NK-92 (cell line): ENCODE results near the gene YBX1.

Source experiments
- DNase-seq: peaks from one replicate; lab custom pipeline; 2025; ENCODE audit not compliant: unreplicated experiment; lab: John Stamatoyannopoulos, UW

Gene YBX1

GRCh38 chr1:42734201-42735035, 52.2 kb downstream of the YBX1 start:
- DNase-seq = no peak

GRCh38 chr1:42735056-42735455, 52.8 kb downstream of the YBX1 start:
- DNase-seq = no peak

- no peak for DNase-seq
Observed at GRCh38 chr1:42735477-42736105, 53.4 kb downstream of the YBX1 start.

GRCh38 chr1:42736152-42736551, 53.9 kb downstream of the YBX1 start:
- DNase-seq = no peak

GRCh38 chr1:42736571-42737200, 54.5 kb downstream of the YBX1 start:
- DNase-seq = no peak

- no peak for DNase-seq
Observed at GRCh38 chr1:42737257-42737656, 55.0 kb downstream of the YBX1 start.

GRCh38 chr1:42737986-42738677, 55.9 kb downstream of the YBX1 start:
- DNase-seq = no peak

- no peak for DNase-seq
Observed at GRCh38 chr1:42738678-42739226, 56.5 kb downstream of the YBX1 start.

GRCh38 chr1:42739753-42740700, 57.8 kb downstream of the YBX1 start, which contains the start of gene CLDN19:
Gene CLDN19 (minus strand): TSS chr1:42740236. CDS start chr1:42740063, 173 bp downstream.
- DNase-seq = no peak

- DNase-seq = no peak
Observed at GRCh38 chr1:42740851-42741580, 58.8 kb downstream of the YBX1 start.

GRCh38 chr1:42741706-42742105, 59.5 kb downstream of the YBX1 start:
- no peak for DNase-seq

- no peak for DNase-seq
Observed at GRCh38 chr1:42742141-42742540, 59.9 kb downstream of the YBX1 start.

GRCh38 chr1:42742617-42743316, 60.5 kb downstream of the YBX1 start:
- no peak for DNase-seq

GRCh38 chr1:42743317-42744147, 61.3 kb downstream of the YBX1 start:
- DNase-seq = no peak

GRCh38 chr1:42744148-42744413, 61.9 kb downstream of the YBX1 start:
- DNase-seq = no peak

- no peak for DNase-seq
Observed at GRCh38 chr1:42745851-42746250, 63.6 kb downstream of the YBX1 start.

GRCh38 chr1:42746436-42747105, 64.4 kb downstream of the YBX1 start:
- no peak for DNase-seq

- no peak for DNase-seq
Observed at GRCh38 chr1:42747125-42747524, 64.9 kb downstream of the YBX1 start.
